ENCODE measurements around the gene MUC22. TPM values are rescaled to one million over a fixed set of nuclear protein-coding genes. Genes with fewer than 3 reads are reported as not detected.
"Not testable (repeated sequence)": the region's sequence is repeated elsewhere in the genome, so short reads cannot be mapped to it uniquely, and the experiment has no call there.

MUC22 gene
- total and polyA plus RNA-seq, 2 donors (not counting 1 experiment from before 2014, with no cell fraction given), result not detected

- not testable (repeated sequence) for H3K27ac ChIP-seq (ENCODE audit: insufficient read depth, low read length); H3K4me1 ChIP-seq (ENCODE audit: control insufficient read depth, extremely low read depth, insufficient read depth, low read length); H4K20me1 ChIP-seq (ENCODE audit: control insufficient read depth, extremely low read depth, insufficient read depth, low read length)
Measured at GRCh38 chr6:31021705-31022531, 11.6 kb downstream of the MUC22 start.

DNA sequence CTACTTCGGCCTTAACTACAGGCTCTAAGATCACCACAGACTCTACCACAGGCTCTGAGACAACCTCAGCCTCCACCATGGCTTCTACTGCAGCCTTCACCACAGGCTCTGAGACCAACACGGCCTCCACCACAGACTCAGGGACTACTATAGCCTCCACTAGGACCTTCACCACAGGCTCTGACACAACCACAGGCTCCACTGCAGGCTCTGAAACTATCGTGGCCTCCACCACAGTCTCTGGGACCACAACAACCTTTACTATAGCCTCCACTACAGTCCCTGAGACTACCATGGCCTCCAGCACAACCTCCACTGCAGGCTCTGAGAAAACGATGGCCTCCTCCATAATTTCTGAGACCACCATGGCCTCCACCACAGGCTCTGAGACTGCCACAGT lies 15.3 kb downstream of the MUC22 start:
- Histone ChIP-seq H3K9ac (ENCODE audit: insufficient read depth, low read length) (no peak overlapping the region), H3K79me2 (ENCODE audit: control insufficient read depth, insufficient read depth, low read length) (no peaks in the 10 kb centered on the region), H3K4me2 (ENCODE audit: extremely low read depth, insufficient read depth, low read length) (no peak overlapping the region), H3K27ac (ENCODE audit: insufficient read depth, low read length) (no peak overlapping the region), H3K36me3 (ENCODE audit: control insufficient read depth, insufficient read depth, low read length) (no peaks in the 10 kb centered on the region), H3K27me3 (ENCODE audit: control insufficient read depth, insufficient read depth, low read length) (no peaks in the 10 kb centered on the region), H3K9me3 (ENCODE audit: control insufficient read depth, insufficient read depth, low read depth, low read length) (no peaks in the 10 kb centered on the region), H3K4me1 (ENCODE audit: control insufficient read depth, extremely low read depth, insufficient read depth, low read length) (no peaks in the 10 kb centered on the region), H3K4me3 (replicated peaks in 1 of 4; ENCODE audit: control extremely low read depth in 1 of 4, insufficient read depth in 1 of 4, low read depth in 3 of 4, low read length in 4 of 4) (no peak overlapping the region), H4K20me1 (ENCODE audit: control insufficient read depth, extremely low read depth, insufficient read depth, low read length) (no peaks in the 10 kb centered on the region), H2AFZ (ENCODE audit: low read length) (no peak overlapping the region)
- TF ChIP-seq EZH2 (IDR thresholded peaks at IDR 0.05; ENCODE audit: low read length, missing control alignments), result no peak
- TF ChIP-seq, protein P1, sequence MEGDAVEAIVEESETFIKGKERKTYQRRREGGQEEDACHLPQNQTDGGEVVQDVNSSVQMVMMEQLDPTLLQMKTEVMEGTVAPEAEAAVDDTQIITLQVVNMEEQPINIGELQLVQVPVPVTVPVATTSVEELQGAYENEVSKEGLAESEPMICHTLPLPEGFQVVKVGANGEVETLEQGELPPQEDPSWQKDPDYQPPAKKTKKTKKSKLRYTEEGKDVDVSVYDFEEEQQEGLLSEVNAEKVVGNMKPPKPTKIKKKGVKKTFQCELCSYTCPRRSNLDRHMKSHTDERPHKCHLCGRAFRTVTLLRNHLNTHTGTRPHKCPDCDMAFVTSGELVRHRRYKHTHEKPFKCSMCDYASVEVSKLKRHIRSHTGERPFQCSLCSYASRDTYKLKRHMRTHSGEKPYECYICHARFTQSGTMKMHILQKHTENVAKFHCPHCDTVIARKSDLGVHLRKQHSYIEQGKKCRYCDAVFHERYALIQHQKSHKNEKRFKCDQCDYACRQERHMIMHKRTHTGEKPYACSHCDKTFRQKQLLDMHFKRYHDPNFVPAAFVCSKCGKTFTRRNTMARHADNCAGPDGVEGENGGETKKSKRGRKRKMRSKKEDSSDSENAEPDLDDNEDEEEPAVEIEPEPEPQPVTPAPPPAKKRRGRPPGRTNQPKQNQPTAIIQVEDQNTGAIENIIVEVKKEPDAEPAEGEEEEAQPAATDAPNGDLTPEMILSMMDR (conservative IDR thresholded peaks at IDR 0.05 in 1 of 2, IDR thresholded peaks at IDR 0.05 in 1 of 2; ENCODE audit: low read depth in 1 of 2, low read length in 2 of 2), result no peak
- no peak for DNase-seq (ENCODE audit: low read depth in 2 of 2)

More at GRCh38 chr6:31021705-31022531, 11.6 kb downstream of the MUC22 start:
- H3K4me3 ChIP-seq (replicated peaks in 1 of 4; ENCODE audit: control extremely low read depth in 1 of 4, insufficient read depth in 1 of 4, low read depth in 3 of 4, low read length in 4 of 4); H3K27me3 ChIP-seq (ENCODE audit: control insufficient read depth, insufficient read depth, low read length); H3K36me3 ChIP-seq (ENCODE audit: control insufficient read depth, insufficient read depth, low read length); H3K79me2 ChIP-seq (ENCODE audit: control insufficient read depth, insufficient read depth, low read length); H3K9ac ChIP-seq (ENCODE audit: insufficient read depth, low read length); H3K9me3 ChIP-seq (ENCODE audit: control insufficient read depth, insufficient read depth, low read depth, low read length); DNase-seq (ENCODE audit: low read depth in 2 of 2); H3K4me2 ChIP-seq (ENCODE audit: extremely low read depth, insufficient read depth, low read length); H2AFZ ChIP-seq (ENCODE audit: low read length): not testable (repeated sequence)

DNA sequence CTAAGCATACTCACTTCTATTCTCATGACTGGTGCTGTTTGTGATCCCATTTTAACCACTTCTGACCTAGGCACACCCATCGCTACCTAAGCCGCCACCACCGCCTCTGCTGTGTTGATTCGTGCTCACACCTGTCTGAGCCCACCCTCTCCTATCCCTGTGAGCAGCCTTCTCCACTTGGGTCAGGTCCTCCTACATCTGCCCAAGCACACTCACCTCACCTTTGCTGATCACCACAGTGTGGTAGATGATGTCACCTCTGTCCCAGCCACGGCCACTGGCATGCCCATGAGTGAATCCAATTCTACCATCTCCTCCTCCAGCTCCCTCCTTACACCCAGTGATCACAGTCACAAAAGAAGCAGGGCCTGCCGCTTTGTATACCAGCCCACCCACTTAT lies 20.8 kb downstream of the MUC22 start:
- Histone ChIP-seq H3K27ac (ENCODE audit: insufficient read depth, low read length) (no peak overlapping the region), H3K9ac (ENCODE audit: insufficient read depth, low read length) (no peak overlapping the region), H2AFZ (ENCODE audit: low read length) (no peak overlapping the region), H3K79me2 (ENCODE audit: control insufficient read depth, insufficient read depth, low read length) (no peaks in the 10 kb centered on the region), H3K27me3 (ENCODE audit: control insufficient read depth, insufficient read depth, low read length) (peaks cover 4% of the 10 kb centered on the region), H3K9me3 (ENCODE audit: control insufficient read depth, insufficient read depth, low read depth, low read length) (no peaks in the 10 kb centered on the region), H3K4me1 (ENCODE audit: control insufficient read depth, extremely low read depth, insufficient read depth, low read length) (no peaks in the 10 kb centered on the region), H4K20me1 (ENCODE audit: control insufficient read depth, extremely low read depth, insufficient read depth, low read length) (no peaks in the 10 kb centered on the region), H3K4me2 (ENCODE audit: extremely low read depth, insufficient read depth, low read length) (no peak overlapping the region), H3K36me3 (ENCODE audit: control insufficient read depth, insufficient read depth, low read length) (no peaks in the 10 kb centered on the region), H3K4me3 (replicated peaks in 1 of 4; ENCODE audit: control extremely low read depth in 1 of 4, insufficient read depth in 1 of 4, low read depth in 3 of 4, low read length in 4 of 4) (no peak overlapping the region)
- no peak for DNase-seq (ENCODE audit: low read depth in 2 of 2)
- TF ChIP-seq EZH2 (IDR thresholded peaks at IDR 0.05; ENCODE audit: low read length, missing control alignments), result no peak
- TF ChIP-seq, protein P1 (conservative IDR thresholded peaks at IDR 0.05 in 1 of 2, IDR thresholded peaks at IDR 0.05 in 1 of 2; ENCODE audit: low read depth in 1 of 2, low read length in 2 of 2), result no peak

Measured in fibroblast of lung (primary cell).